Neural cell (in vitro differentiated cells): Measurements from ENCODE around the gene PLAC8.

ENCODE experiments used
- EP300 ChIP-seq: fragments of 450-650 bp; conservative IDR thresholded peaks from 2 replicates; pipeline ENCODE4 v1.6.1; 2014; ENCODE audit warnings: antibody characterized with exemption, mild to moderate bottlenecking, moderate library complexity; ENCODE audit not compliant: poor library complexity, severe bottlenecking
- EZH2 ChIP-seq: fragments of 200-600, 300-800 bp; shearing (Covaris generic), sonication (generic); IDR thresholded peaks from 2 replicates; pipeline ENCODE4 v1.6.1; 2014; ENCODE audit warnings: antibody characterized with exemption, low read length, borderline replicate concordance, mild to moderate bottlenecking; ENCODE audit not compliant: insufficient read depth, poor library complexity, severe bottlenecking
- POLR2AphosphoS5 ChIP-seq: IDR thresholded peaks from 2 replicates; pipeline ENCODE4 v1.6.1; 2012
- TF ChIP-seq, protein P1 (sequence below): fragments of 450-650 bp; IDR thresholded peaks from 2 replicates; pipeline ENCODE4 v1.5.1; 2014; ENCODE audit warnings: antibody characterized with exemption, mild to moderate bottlenecking, moderate library complexity; ENCODE audit not compliant: poor library complexity, severe bottlenecking
- TF ChIP-seq, protein P2 (sequence below): IDR thresholded peaks from 2 replicates; pipeline ENCODE4 v1.6.1; 2012; ENCODE audit warnings: borderline replicate concordance

DNA sequence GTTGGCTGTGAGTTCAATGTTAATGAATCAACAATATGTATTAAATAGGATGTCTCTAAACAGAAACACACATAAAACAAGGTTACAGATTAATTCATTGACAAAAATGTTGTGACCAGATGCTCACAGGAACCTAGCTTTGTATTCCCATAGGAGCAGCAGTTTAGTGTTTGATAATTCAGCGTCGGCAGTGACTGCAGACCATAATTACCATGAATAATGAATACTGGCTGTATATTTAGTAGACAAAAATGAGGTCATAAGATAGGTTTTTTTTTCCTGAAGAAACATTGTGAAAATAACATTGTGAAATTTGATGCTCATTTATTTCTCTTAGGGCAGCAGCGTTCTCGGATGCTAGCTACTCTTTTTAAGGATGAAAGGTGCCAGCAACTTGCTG is 51.8 kb downstream of the PLAC8 start:
- TF ChIP-seq POLR2AphosphoS5 (no peak), EP300 (no peak), EZH2 (no peak)
- TF ChIP-seq, protein P1, sequence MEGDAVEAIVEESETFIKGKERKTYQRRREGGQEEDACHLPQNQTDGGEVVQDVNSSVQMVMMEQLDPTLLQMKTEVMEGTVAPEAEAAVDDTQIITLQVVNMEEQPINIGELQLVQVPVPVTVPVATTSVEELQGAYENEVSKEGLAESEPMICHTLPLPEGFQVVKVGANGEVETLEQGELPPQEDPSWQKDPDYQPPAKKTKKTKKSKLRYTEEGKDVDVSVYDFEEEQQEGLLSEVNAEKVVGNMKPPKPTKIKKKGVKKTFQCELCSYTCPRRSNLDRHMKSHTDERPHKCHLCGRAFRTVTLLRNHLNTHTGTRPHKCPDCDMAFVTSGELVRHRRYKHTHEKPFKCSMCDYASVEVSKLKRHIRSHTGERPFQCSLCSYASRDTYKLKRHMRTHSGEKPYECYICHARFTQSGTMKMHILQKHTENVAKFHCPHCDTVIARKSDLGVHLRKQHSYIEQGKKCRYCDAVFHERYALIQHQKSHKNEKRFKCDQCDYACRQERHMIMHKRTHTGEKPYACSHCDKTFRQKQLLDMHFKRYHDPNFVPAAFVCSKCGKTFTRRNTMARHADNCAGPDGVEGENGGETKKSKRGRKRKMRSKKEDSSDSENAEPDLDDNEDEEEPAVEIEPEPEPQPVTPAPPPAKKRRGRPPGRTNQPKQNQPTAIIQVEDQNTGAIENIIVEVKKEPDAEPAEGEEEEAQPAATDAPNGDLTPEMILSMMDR = no peak
- TF ChIP-seq, protein P2, sequence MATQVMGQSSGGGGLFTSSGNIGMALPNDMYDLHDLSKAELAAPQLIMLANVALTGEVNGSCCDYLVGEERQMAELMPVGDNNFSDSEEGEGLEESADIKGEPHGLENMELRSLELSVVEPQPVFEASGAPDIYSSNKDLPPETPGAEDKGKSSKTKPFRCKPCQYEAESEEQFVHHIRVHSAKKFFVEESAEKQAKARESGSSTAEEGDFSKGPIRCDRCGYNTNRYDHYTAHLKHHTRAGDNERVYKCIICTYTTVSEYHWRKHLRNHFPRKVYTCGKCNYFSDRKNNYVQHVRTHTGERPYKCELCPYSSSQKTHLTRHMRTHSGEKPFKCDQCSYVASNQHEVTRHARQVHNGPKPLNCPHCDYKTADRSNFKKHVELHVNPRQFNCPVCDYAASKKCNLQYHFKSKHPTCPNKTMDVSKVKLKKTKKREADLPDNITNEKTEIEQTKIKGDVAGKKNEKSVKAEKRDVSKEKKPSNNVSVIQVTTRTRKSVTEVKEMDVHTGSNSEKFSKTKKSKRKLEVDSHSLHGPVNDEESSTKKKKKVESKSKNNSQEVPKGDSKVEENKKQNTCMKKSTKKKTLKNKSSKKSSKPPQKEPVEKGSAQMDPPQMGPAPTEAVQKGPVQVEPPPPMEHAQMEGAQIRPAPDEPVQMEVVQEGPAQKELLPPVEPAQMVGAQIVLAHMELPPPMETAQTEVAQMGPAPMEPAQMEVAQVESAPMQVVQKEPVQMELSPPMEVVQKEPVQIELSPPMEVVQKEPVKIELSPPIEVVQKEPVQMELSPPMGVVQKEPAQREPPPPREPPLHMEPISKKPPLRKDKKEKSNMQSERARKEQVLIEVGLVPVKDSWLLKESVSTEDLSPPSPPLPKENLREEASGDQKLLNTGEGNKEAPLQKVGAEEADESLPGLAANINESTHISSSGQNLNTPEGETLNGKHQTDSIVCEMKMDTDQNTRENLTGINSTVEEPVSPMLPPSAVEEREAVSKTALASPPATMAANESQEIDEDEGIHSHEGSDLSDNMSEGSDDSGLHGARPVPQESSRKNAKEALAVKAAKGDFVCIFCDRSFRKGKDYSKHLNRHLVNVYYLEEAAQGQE = no peak
